Astrocyte of the spinal cord (primary cell): ENCODE measurements around the gene ADAMTS20.
"Not testable (repeated sequence)": the region's sequence is repeated elsewhere in the genome, so short reads cannot be mapped to it uniquely, and the experiment has no call there.

Experiments used
- DNase-seq: peaks from one replicate; pipeline ENCODE4 v3.0.0; 2011; ENCODE audit warnings: low read depth, low spot score
- H3K4me3 ChIP-seq: 2 replicates; pipeline ENCODE4 v1.5.1; 2011; ENCODE audit warnings: low read depth, mild to moderate bottlenecking, low read length, moderate library complexity
- in situ Hi-C: cut with HindIII; loops from 2 replicates; pipeline ENCODE4 v1.10.0; 2017; ENCODE audit warnings: low sequenced_read_pairs
- TF ChIP-seq, protein P1 (sequence below): IDR thresholded peaks from 2 replicates; pipeline ENCODE4 v1.5.1; 2012; ENCODE audit warnings: low read depth, mild to moderate bottlenecking, low read length, inconsistent platforms

The ADAMTS20 gene

DNA sequence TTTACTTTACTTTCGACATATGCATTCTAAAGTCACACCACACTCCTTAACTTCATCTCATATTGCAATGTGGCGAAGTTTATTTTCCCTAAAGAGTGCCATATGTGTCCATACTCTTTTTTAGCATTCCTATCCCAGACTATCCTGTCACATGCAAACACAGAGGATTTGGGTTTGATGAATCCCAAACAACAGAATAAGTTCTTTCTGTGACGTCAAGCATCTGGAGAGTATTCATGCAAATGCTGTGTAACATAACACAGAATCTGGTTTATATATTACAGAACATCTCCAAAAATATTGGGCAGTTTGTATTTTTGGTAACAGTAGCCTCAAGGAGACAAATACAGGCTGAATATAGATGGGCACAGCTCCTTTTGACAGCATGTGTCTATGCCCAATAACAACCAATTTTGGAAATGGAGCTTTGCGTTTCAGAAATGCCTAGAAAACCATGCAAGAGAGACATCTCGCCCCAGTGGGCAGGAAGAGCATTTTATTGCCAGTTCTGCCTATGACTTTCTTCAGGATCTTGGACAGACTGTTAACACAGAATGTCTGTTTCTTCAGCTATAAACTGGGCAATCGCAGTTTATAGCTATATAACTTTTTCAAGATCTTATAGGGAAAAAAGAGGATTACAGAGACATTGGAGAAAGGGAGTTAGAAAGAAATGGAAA, 190.8 kb downstream of the ADAMTS20 start:
- DNase-seq: no peak
- no peak overlapping the region for H3K4me3 ChIP-seq
- in situ Hi-C loops: no loop called here
- TF ChIP-seq, protein P1, sequence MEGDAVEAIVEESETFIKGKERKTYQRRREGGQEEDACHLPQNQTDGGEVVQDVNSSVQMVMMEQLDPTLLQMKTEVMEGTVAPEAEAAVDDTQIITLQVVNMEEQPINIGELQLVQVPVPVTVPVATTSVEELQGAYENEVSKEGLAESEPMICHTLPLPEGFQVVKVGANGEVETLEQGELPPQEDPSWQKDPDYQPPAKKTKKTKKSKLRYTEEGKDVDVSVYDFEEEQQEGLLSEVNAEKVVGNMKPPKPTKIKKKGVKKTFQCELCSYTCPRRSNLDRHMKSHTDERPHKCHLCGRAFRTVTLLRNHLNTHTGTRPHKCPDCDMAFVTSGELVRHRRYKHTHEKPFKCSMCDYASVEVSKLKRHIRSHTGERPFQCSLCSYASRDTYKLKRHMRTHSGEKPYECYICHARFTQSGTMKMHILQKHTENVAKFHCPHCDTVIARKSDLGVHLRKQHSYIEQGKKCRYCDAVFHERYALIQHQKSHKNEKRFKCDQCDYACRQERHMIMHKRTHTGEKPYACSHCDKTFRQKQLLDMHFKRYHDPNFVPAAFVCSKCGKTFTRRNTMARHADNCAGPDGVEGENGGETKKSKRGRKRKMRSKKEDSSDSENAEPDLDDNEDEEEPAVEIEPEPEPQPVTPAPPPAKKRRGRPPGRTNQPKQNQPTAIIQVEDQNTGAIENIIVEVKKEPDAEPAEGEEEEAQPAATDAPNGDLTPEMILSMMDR: no peak

DNA sequence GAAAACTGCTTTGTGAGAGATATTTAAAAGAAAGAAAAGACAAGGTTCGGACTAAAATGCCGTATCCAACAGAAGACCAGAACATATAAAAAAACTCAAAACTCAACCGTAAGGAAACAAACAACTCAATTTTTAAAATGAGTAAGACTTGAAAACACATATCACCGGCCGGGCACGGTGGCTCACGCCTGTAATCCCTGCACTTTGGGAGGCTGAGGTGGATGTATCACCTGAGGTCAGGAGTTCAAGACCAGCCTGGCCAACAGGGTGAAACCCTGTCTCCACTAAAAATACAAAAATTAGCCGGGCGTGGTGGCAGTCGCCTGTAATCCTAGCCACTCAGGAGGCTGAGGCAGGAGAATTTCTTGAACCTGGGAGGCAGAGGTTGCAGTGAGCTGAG, 192.0 kb downstream of the ADAMTS20 start:
- H3K4me3 ChIP-seq, DNase-seq, in situ Hi-C loops: not testable (repeated sequence)

DNA sequence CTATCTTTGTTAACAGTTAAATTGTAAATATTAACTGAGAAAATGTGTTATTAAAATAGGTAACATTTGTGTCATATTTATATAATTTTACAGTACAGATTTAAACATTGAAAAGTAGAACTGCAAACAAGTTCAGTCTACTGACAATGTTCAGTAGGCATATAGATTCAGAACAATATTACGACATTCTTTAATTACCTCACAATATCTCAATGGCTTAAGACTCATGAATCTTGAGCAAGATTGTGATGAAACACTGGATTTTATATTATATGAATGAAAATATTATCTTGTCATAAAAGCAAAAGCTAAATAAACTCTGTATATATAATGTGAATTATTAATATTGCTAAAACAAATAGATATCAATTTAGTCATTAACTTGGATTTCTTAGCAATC, 194.9 kb downstream of the ADAMTS20 start:
- DNase-seq: no peak
- no peak overlapping the region for H3K4me3 ChIP-seq
- in situ Hi-C loops: no loop called here
- TF ChIP-seq, protein P1: no peak

DNA sequence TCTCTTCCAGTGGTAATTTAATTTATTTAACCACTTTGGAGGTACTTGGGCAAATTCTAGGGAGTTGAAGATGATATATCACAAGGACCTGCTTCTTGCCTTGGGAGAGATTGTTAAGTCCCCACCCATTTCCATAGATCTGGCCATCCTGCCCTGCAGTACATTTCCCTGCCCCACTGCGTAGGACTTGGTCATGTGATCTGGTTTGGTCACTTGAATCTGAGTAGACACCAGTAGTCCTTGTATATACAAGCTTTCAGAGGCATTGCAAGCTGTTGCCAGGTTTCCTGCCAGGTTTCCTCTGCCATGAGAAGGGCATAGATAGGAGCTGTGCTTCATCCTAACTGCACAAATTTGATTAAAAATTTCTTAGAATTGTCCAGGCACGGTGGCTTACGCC, 200.0 kb downstream of the ADAMTS20 start:
- no peak overlapping the region for H3K4me3 ChIP-seq
- in situ Hi-C loops: no loop called here
- no peak for DNase-seq
- TF ChIP-seq, protein P1: no peak

DNA sequence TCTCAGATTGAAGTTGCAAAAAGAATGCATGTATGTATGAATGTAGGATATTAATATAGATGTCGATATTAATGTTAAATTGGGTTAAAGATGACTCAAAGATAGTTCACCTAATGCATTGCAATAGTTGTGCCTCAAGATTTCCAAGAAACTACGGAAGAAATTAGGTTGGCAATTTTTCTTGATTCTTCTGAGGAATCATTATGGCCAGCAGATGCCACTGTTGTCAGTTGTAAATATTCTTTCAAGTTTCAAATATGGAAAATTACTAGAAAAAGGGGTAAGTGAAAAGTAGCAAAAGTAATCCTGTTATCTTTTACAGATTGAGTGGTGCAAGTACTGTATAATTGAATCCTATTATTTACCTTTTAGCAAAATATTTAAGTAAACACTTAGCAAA, 202.1 kb downstream of the ADAMTS20 start:
- in situ Hi-C loops: no loop called here
- peak; percentile 32 for DNase-seq
- no peak overlapping the region for H3K4me3 ChIP-seq
- TF ChIP-seq, protein P1: peak; percentile 41

DNA sequence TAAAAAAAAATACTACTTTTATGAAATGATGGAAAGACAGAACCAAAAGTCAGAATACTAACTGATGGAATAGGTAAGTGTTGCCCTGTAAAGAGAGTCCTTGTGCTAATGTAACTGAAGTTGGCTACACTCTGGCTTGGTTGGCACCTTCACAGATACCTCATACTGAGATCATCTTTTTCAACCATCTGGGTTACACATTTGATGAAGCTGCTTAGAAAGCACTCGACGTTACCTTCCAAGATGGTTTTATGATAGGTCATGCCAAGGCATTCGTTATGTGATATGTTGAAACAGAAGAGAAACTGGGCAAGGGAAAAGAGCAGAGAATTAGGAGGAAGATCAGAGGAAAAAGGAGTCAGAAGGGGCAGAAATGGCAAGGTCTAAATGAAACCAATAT, 203.8 kb downstream of the ADAMTS20 start:
- TF ChIP-seq, protein P1: no peak
- no peak overlapping the region for H3K4me3 ChIP-seq
- in situ Hi-C loops: no loop called here
- no peak for DNase-seq

DNA sequence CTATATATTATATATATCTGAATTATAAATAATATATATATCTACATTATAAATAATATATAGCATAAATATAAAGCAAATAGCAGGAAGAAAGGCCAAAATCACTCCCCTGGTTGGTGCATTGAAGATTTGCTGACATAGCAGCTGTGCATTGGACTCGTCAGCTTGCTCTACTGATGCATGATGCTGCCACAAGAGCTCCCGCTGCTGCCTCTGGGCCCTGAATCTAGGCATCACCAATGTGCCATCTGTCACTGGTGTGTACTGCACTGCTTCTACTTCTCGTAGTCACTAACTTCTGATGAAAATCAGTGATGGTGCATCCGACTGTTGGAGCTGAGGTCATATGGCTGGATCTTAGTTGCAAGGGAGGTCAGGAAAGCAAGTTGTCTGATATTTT, 205.0 kb downstream of the ADAMTS20 start:
- in situ Hi-C loops: no loop called here
- no peak overlapping the region for H3K4me3 ChIP-seq
- no peak for DNase-seq
- TF ChIP-seq, protein P1: no peak
